HEK293 (cell line): ENCODE results near the gene MARK3.

Source experiments
- CTCF ChIA-PET: fragments of 350-600 bp; formaldehyde crosslinking; extraction: SDS; loops from one replicate; lab custom pipeline; 2021; ENCODE audit warnings: antibody characterized with exemption; lab: Yijun Ruan, JAX
- POLR2A ChIA-PET: fragments of 300-600 bp; formaldehyde crosslinking; extraction: SDS; loops from one replicate; lab custom pipeline; 2020; ENCODE audit warnings: antibody characterized with exemption, inconsistent platforms; lab: Yijun Ruan, JAX
- H3K27ac ChIP-seq: fragments of 200-500 bp; sonication (Bioruptor generic); 2 replicates; pipeline ENCODE4 v1.5.1; 2014; ENCODE audit warnings: low read depth, low read length, control low read depth, inconsistent platforms; ENCODE audit errors: extremely low read depth
- H3K36me3 ChIP-seq, 2 experiments: fragments of 200-500 bp in 1 of 2; sonication (Bioruptor generic) in 1 of 2; 1 replicate in 1 of 2; 2 replicates in 1 of 2; pipeline ENCODE4 v1.5.1; 2014 to 2017; ENCODE audit warnings: inconsistent platforms in 2 of 2, low read length in 2 of 2; ENCODE audit not compliant: control insufficient read depth in 2 of 2, insufficient read depth in 1 of 2
- H3K4me1 ChIP-seq: fragments of 200-500 bp; sonication (Bioruptor generic); 2 replicates; pipeline ENCODE4 v1.5.1; 2014; ENCODE audit warnings: mild to moderate bottlenecking, low read length, inconsistent platforms; ENCODE audit not compliant: control insufficient read depth, insufficient read depth
- H3K4me3 ChIP-seq: 2 replicates; pipeline ENCODE4 v1.5.1; 2011; ENCODE audit warnings: low read depth, mild to moderate bottlenecking, control low read depth, low read length, moderate library complexity
- H3K9me3 ChIP-seq: fragments of 200-500 bp; sonication (Bioruptor generic); 2 replicates; pipeline ENCODE4 v1.5.1; 2014; ENCODE audit warnings: low read depth, low read length, inconsistent platforms; ENCODE audit not compliant: control insufficient read depth, insufficient read depth
- PRDM1 ChIP-seq: fragments of 450-650 bp; formaldehyde crosslinking; IDR thresholded peaks from 2 replicates; pipeline ENCODE4; 2016; ENCODE audit warnings: missing biosample characterization, missing genetic modification characterization
- ZIC2 ChIP-seq: fragments of 450-650 bp; formaldehyde crosslinking; IDR thresholded peaks from 2 replicates; pipeline ENCODE4 v1.5.1; 2016; ENCODE audit warnings: missing biosample characterization, missing genetic modification characterization
- ZNF155 ChIP-seq: fragments of 450-650 bp; formaldehyde crosslinking; IDR thresholded peaks from 2 replicates; pipeline ENCODE4 v1.5.1; 2016; ENCODE audit warnings: missing biosample characterization, missing genetic modification characterization
- ZNF157 ChIP-seq: fragments of 450-650 bp; formaldehyde crosslinking; IDR thresholded peaks from 2 replicates; pipeline ENCODE4 v1.5.1; 2016; ENCODE audit warnings: missing biosample characterization, missing genetic modification characterization
- ZNF16 ChIP-seq: fragments of 450-650 bp; formaldehyde crosslinking; IDR thresholded peaks from 2 replicates; pipeline ENCODE4 v1.5.1; 2016; ENCODE audit warnings: low read depth, missing biosample characterization, missing genetic modification characterization
- ZNF23 ChIP-seq: fragments of 450-650 bp; formaldehyde crosslinking; IDR thresholded peaks from 2 replicates; pipeline ENCODE4 v1.5.1; 2016; ENCODE audit warnings: missing biosample characterization, missing genetic modification characterization, borderline replicate concordance
- ZNF311 ChIP-seq: fragments of 450-650 bp; formaldehyde crosslinking; IDR thresholded peaks from 2 replicates; pipeline ENCODE4 v1.5.1; 2017; ENCODE audit warnings: missing biosample characterization, missing genetic modification characterization, borderline replicate concordance
- ZNF510 ChIP-seq: fragments of 450-650 bp; formaldehyde crosslinking; IDR thresholded peaks from 2 replicates; pipeline ENCODE4 v1.5.1; 2018; ENCODE audit warnings: mild to moderate bottlenecking, missing genetic modification characterization, missing biosample characterization; ENCODE audit not compliant: insufficient replicate concordance
- ZNF600 ChIP-seq: fragments of 450-650 bp; formaldehyde crosslinking; IDR thresholded peaks from 2 replicates; pipeline ENCODE4 v1.5.1; 2016; ENCODE audit warnings: missing biosample characterization, missing genetic modification characterization
- ZNF624 ChIP-seq: fragments of 450-650 bp; formaldehyde crosslinking; IDR thresholded peaks from 2 replicates; pipeline ENCODE4 v1.5.1; 2017; ENCODE audit warnings: missing biosample characterization, missing genetic modification characterization
- ZNF654 ChIP-seq: fragments of 450-650 bp; formaldehyde crosslinking; IDR thresholded peaks from 2 replicates; pipeline ENCODE4 v1.5.1; 2016; ENCODE audit warnings: low read depth, missing biosample characterization, missing genetic modification characterization
- TF ChIP-seq, protein P1 (sequence below): fragments of 450-650 bp; formaldehyde crosslinking; IDR thresholded peaks from 2 replicates; pipeline ENCODE4 v1.5.1; 2016; ENCODE audit warnings: missing biosample characterization, missing genetic modification characterization
- TF ChIP-seq, protein P2 (sequence below): fragments of 450-650 bp; formaldehyde crosslinking; IDR thresholded peaks from 2 replicates; pipeline ENCODE4 v1.5.1; 2016; ENCODE audit warnings: missing biosample characterization, missing genetic modification characterization
- TF ChIP-seq, protein P3 (sequence below): fragments of 450-650 bp; formaldehyde crosslinking; IDR thresholded peaks from 2 replicates; pipeline ENCODE4 v1.5.1; 2017; ENCODE audit warnings: missing biosample characterization, missing genetic modification characterization
- TF ChIP-seq, protein P4 (sequence below): fragments of 450-650 bp; formaldehyde crosslinking; optimal IDR thresholded peaks from 2 replicates; pipeline ENCODE3; 2016; ENCODE audit warnings: missing biosample characterization, mild to moderate bottlenecking, missing genetic modification characterization
- TF ChIP-seq, protein P5 (sequence below): fragments of 450-650 bp; formaldehyde crosslinking; IDR thresholded peaks from 2 replicates; pipeline ENCODE4 v1.5.1; 2016; ENCODE audit warnings: missing biosample characterization, missing genetic modification characterization
- TF ChIP-seq, protein P6 (sequence below): fragments of 450-650 bp; formaldehyde crosslinking; IDR thresholded peaks from 2 replicates; pipeline ENCODE4 v1.5.1; 2016; ENCODE audit warnings: missing biosample characterization, missing genetic modification characterization
- TF ChIP-seq, protein P7 (sequence below): fragments of 450-650 bp; formaldehyde crosslinking; IDR thresholded peaks from 2 replicates; pipeline ENCODE4 v1.5.1; 2017; ENCODE audit warnings: missing biosample characterization, missing genetic modification characterization

MARK3 gene

DNA sequence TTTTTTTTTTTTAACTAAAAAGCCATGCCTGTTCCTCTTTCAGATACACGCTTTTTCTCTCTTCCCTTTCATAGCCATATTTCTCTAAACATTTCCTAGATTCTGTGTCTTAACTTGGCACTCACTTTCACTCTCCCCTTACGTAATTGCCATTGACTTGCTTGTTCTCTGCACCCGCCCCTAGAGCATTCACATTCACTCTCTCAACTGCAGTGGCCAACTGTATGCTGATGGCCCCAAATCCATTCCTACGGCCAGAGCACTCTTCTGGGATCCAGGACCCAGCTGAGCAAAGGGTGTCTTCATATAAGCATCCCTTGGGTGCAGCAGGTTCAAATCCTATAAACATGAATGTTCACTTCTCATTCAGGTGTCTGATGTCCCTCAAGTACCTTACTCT lies 77.9 kb downstream of the MARK3 start:
- Histone ChIP-seq H3K9me3 (no peaks in the 10 kb centered on the region), H3K36me3 (peaks cover 29 to 52% of the 10 kb centered on the region in 2 experiments), H3K4me3 (no peak overlapping the region), H3K27ac (no peak overlapping the region), H3K4me1 (no peaks in the 10 kb centered on the region)
- ChIA-PET CTCF (no interaction called here), POLR2A (no interaction called here)
- TF ChIP-seq, protein P1, sequence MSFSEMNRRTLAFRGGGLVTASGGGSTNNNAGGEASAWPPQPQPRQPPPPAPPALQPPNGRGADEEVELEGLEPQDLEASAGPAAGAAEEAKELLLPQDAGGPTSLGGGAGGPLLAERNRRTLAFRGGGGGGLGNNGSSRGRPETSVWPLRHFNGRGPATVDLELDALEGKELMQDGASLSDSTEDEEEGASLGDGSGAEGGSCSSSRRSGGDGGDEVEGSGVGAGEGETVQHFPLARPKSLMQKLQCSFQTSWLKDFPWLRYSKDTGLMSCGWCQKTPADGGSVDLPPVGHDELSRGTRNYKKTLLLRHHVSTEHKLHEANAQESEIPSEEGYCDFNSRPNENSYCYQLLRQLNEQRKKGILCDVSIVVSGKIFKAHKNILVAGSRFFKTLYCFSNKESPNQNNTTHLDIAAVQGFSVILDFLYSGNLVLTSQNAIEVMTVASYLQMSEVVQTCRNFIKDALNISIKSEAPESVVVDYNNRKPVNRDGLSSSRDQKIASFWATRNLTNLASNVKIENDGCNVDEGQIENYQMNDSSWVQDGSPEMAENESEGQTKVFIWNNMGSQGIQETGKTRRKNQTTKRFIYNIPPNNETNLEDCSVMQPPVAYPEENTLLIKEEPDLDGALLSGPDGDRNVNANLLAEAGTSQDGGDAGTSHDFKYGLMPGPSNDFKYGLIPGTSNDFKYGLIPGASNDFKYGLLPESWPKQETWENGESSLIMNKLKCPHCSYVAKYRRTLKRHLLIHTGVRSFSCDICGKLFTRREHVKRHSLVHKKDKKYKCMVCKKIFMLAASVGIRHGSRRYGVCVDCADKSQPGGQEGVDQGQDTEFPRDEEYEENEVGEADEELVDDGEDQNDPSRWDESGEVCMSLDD (tag by site-specific recombination), result no peak
- TF ChIP-seq, protein P2, sequence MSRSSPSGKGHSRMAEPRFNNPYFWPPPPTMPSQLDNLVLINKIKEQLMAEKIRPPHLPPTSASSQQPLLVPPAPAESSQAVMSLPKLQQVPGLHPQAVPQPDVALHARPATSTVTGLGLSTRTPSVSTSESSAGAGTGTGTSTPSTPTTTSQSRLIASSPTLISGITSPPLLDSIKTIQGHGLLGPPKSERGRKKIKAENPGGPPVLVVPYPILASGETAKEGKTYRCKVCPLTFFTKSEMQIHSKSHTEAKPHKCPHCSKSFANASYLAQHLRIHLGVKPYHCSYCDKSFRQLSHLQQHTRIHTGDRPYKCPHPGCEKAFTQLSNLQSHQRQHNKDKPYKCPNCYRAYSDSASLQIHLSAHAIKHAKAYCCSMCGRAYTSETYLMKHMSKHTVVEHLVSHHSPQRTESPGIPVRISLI (tag by site-specific recombination), result no peak
- 0 out of 2 replicates have a peak, but pooled peaks have one; percentile 4 for TF ChIP-seq PRDM1 (tag by site-specific recombination)
- no peak for TF ChIP-seq ZNF23 (tag by site-specific recombination)
- TF ChIP-seq ZNF311 (tag by site-specific recombination), result no peak

DNA sequence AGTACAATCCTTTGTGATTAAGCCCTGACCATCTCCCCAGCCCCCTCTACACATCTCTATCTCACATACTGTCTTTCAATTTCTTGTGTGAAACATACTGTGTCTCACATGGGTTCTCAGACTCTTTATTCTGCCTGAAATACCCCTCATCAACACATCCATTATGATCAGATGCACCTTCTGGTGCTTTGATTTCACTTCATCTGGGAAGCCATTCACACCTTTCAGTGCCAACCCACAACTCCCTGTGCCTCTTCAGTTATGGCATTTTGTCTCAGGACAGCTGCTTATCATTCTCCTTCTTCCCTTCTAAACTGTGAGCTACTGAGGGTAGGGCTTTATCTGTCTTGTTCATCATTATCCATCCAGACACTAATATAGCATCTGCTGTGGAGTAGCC lies 78.6 kb downstream of the MARK3 start:
- ChIA-PET POLR2A (no interaction called here), CTCF (no interaction called here)
- Histone ChIP-seq H3K4me1 (no peaks in the 10 kb centered on the region), H3K4me3 (no peak overlapping the region), H3K9me3 (no peaks in the 10 kb centered on the region), H3K36me3 (peaks cover 36 to 59% of the 10 kb centered on the region in 2 experiments), H3K27ac (no peak overlapping the region)
- no peak for TF ChIP-seq ZNF16 (tag by site-specific recombination)
- TF ChIP-seq, protein P3, sequence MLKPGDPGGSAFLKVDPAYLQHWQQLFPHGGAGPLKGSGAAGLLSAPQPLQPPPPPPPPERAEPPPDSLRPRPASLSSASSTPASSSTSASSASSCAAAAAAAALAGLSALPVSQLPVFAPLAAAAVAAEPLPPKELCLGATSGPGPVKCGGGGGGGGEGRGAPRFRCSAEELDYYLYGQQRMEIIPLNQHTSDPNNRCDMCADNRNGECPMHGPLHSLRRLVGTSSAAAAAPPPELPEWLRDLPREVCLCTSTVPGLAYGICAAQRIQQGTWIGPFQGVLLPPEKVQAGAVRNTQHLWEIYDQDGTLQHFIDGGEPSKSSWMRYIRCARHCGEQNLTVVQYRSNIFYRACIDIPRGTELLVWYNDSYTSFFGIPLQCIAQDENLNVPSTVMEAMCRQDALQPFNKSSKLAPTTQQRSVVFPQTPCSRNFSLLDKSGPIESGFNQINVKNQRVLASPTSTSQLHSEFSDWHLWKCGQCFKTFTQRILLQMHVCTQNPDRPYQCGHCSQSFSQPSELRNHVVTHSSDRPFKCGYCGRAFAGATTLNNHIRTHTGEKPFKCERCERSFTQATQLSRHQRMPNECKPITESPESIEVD (tag by site-specific recombination), result no peak
- TF ChIP-seq ZIC2 (tag by site-specific recombination), result no peak
- TF ChIP-seq PRDM1 (tag by site-specific recombination), result no peak
- TF ChIP-seq, protein P4, sequence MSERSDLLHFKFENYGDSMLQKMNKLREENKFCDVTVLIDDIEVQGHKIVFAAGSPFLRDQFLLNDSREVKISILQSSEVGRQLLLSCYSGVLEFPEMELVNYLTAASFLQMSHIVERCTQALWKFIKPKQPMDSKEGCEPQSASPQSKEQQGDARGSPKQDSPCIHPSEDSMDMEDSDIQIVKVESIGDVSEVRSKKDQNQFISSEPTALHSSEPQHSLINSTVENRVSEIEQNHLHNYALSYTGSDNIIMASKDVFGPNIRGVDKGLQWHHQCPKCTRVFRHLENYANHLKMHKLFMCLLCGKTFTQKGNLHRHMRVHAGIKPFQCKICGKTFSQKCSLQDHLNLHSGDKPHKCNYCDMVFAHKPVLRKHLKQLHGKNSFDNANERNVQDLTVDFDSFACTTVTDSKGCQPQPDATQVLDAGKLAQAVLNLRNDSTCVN, result no peak
- TF ChIP-seq ZNF654 (tag by site-specific recombination), result no peak
- TF ChIP-seq, protein P5, sequence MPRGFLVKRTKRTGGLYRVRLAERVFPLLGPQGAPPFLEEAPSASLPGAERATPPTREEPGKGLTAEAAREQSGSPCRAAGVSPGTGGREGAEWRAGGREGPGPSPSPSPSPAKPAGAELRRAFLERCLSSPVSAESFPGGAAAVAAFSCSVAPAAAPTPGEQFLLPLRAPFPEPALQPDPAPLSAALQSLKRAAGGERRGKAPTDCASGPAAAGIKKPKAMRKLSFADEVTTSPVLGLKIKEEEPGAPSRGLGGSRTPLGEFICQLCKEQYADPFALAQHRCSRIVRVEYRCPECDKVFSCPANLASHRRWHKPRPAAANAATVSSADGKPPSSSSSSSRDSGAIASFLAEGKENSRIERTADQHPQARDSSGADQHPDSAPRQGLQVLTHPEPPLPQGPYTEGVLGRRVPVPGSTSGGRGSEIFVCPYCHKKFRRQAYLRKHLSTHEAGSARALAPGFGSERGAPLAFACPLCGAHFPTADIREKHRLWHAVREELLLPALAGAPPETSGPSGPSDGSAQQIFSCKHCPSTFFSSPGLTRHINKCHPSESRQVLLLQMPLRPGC (tag by site-specific recombination), result no peak
- TF ChIP-seq ZNF155 (tag by site-specific recombination), result no peak
- TF ChIP-seq ZNF157 (tag by site-specific recombination), result no peak
- no peak for TF ChIP-seq ZNF311 (tag by site-specific recombination)
- TF ChIP-seq ZNF624, result no peak
- no peak for TF ChIP-seq ZNF510 (tag by site-specific recombination)
- TF ChIP-seq, protein P6, sequence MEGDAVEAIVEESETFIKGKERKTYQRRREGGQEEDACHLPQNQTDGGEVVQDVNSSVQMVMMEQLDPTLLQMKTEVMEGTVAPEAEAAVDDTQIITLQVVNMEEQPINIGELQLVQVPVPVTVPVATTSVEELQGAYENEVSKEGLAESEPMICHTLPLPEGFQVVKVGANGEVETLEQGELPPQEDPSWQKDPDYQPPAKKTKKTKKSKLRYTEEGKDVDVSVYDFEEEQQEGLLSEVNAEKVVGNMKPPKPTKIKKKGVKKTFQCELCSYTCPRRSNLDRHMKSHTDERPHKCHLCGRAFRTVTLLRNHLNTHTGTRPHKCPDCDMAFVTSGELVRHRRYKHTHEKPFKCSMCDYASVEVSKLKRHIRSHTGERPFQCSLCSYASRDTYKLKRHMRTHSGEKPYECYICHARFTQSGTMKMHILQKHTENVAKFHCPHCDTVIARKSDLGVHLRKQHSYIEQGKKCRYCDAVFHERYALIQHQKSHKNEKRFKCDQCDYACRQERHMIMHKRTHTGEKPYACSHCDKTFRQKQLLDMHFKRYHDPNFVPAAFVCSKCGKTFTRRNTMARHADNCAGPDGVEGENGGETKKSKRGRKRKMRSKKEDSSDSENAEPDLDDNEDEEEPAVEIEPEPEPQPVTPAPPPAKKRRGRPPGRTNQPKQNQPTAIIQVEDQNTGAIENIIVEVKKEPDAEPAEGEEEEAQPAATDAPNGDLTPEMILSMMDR (tag by site-specific recombination), result no peak
- TF ChIP-seq ZNF600 (tag by site-specific recombination), result no peak
- TF ChIP-seq, protein P7, sequence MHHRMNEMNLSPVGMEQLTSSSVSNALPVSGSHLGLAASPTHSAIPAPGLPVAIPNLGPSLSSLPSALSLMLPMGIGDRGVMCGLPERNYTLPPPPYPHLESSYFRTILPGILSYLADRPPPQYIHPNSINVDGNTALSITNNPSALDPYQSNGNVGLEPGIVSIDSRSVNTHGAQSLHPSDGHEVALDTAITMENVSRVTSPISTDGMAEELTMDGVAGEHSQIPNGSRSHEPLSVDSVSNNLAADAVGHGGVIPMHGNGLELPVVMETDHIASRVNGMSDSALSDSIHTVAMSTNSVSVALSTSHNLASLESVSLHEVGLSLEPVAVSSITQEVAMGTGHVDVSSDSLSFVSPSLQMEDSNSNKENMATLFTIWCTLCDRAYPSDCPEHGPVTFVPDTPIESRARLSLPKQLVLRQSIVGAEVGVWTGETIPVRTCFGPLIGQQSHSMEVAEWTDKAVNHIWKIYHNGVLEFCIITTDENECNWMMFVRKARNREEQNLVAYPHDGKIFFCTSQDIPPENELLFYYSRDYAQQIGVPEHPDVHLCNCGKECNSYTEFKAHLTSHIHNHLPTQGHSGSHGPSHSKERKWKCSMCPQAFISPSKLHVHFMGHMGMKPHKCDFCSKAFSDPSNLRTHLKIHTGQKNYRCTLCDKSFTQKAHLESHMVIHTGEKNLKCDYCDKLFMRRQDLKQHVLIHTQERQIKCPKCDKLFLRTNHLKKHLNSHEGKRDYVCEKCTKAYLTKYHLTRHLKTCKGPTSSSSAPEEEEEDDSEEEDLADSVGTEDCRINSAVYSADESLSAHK (tag by site-specific recombination), result no peak
